Lower lobe of right lung (tissue), 2 donors: ENCODE results near the gene PIEZO2. TPM values are rescaled to one million over a fixed set of nuclear protein-coding genes. Genes with fewer than 3 reads are reported as not detected.

Experiments
- ATAC-seq, 2 donors: fragments of 200-7000 bp; cut with Tn5 transposase; one replicate each; pipeline ENCODE4 v1.9.1; 2020 to 2022; ENCODE audit warnings: mild to moderate bottlenecking in 2 of 2, moderate library complexity in 2 of 2
- DNase-seq: peaks from one replicate; pipeline ENCODE4 v3.0.0-alpha.2; 2020
- H3K27ac ChIP-seq: fragments of 200-600 bp; one replicate; pipeline ENCODE4 v1.8.0; 2022
- H3K27me3 ChIP-seq: fragments of 200-600 bp; one replicate; pipeline ENCODE4 v1.8.0; 2022; ENCODE audit warnings: low read depth
- H3K36me3 ChIP-seq: fragments of 200-600 bp; one replicate; pipeline ENCODE4 v1.8.0; 2022; ENCODE audit warnings: mild to moderate bottlenecking
- H3K4me1 ChIP-seq: fragments of 200-600 bp; one replicate; pipeline ENCODE4 v1.8.0; 2022
- H3K4me3 ChIP-seq: fragments of 200-600 bp; one replicate; pipeline ENCODE4 v1.8.0; 2022; ENCODE audit warnings: mild to moderate bottlenecking
- H3K9me3 ChIP-seq: fragments of 200-600 bp; one replicate; pipeline ENCODE4 v1.8.0; 2022
- intact Hi-C: fragments of 100-400 bp; cut with DNase I; formaldehyde crosslinking; loops from one replicate; pipeline ENCODE4 v1.11.0; 2022
- total RNA-seq: library from RNA; stranded (reverse); fragmentation: NEBNext Ultra II Directional; extraction: Animal tissue kit (Norgen Biotek cat#: 25700); gene quantifications from one replicate; pipeline ENCODE4 v1.2.1, GENCODE V29; 2021
- TF ChIP-seq, protein P1 (sequence below): fragments of 200-600 bp; IDR thresholded peaks from one replicate; pipeline ENCODE4 v1.8.0; 2022; ENCODE audit warnings: antibody characterized with exemption, mild to moderate bottlenecking
- donor health status: DM: no; HTN: yes; CAD: no; lungs with severe emphysema.

Gene PIEZO2
- total RNA-seq, 1 donor from 2014 or later: 11.1 TPM

- Histone ChIP-seq H3K27ac (no peak overlapping the region), H3K4me3 (no peak overlapping the region), H3K27me3 (no peaks in the 10 kb centered on the region), H3K9me3 (no peaks in the 10 kb centered on the region), H3K36me3 (no peaks in the 10 kb centered on the region), H3K4me1 (no peaks in the 10 kb centered on the region)
- TF ChIP-seq, protein P1, sequence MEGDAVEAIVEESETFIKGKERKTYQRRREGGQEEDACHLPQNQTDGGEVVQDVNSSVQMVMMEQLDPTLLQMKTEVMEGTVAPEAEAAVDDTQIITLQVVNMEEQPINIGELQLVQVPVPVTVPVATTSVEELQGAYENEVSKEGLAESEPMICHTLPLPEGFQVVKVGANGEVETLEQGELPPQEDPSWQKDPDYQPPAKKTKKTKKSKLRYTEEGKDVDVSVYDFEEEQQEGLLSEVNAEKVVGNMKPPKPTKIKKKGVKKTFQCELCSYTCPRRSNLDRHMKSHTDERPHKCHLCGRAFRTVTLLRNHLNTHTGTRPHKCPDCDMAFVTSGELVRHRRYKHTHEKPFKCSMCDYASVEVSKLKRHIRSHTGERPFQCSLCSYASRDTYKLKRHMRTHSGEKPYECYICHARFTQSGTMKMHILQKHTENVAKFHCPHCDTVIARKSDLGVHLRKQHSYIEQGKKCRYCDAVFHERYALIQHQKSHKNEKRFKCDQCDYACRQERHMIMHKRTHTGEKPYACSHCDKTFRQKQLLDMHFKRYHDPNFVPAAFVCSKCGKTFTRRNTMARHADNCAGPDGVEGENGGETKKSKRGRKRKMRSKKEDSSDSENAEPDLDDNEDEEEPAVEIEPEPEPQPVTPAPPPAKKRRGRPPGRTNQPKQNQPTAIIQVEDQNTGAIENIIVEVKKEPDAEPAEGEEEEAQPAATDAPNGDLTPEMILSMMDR: no peak
- DNase-seq: no peak
- no peak for ATAC-seq
- intact Hi-C loops: no loop called here
Measured at GRCh38 chr18:10877987-10878386, 271.4 kb downstream of the PIEZO2 start.

GRCh38 chr18:10875811-10876210 lies 273.6 kb downstream of the PIEZO2 start:
- H3K27me3 ChIP-seq: no peaks in the 10 kb centered on the region
- no peak overlapping the region for H3K4me3 ChIP-seq
- no peak overlapping the region for H3K27ac ChIP-seq
- intact Hi-C loops: no loop called here
- H3K4me1 ChIP-seq: no peaks in the 10 kb centered on the region
- DNase-seq (no peak), ATAC-seq (no peak)
- no peaks in the 10 kb centered on the region for H3K36me3 ChIP-seq
- H3K9me3 ChIP-seq: no peaks in the 10 kb centered on the region
- TF ChIP-seq, protein P1: no peak

- ATAC-seq (no peak), DNase-seq (no peak)
- TF ChIP-seq, protein P1: no peak
- no peaks in the 10 kb centered on the region for H3K4me1 ChIP-seq
- no peaks in the 10 kb centered on the region for H3K9me3 ChIP-seq
- H3K27me3 ChIP-seq: no peaks in the 10 kb centered on the region
- intact Hi-C loops: no loop called here
- no peak overlapping the region for H3K27ac ChIP-seq
- H3K4me3 ChIP-seq: no peak overlapping the region
- H3K36me3 ChIP-seq: no peaks in the 10 kb centered on the region
Measured at GRCh38 chr18:10872304-10872703, 277.1 kb downstream of the PIEZO2 start.

DNA sequence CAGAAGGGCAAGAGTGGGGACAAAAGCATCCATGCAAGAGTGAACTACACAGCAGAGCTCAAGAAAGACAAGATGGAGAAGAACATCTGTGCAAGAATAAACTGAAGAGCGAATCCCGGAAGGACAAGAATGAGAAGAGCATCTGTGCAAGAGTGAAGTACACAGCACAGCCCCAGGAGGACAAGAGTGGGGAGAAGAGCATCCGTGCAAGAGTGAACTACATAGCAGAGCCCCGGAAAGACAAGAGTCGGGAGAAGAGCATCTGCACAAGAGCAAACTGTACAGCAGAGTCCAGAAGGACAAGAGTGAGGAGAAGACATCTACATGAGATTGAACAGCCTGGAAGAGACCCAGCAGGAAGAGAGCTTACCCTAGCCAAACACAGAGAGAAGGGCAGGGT lies 284.6 kb downstream of the PIEZO2 start:
- DNase-seq: no peak
- H3K27me3 ChIP-seq: no peaks in the 10 kb centered on the region
- no peaks in the 10 kb centered on the region for H3K36me3 ChIP-seq
- ATAC-seq: no peak
- H3K4me3 ChIP-seq: no peak overlapping the region
- TF ChIP-seq, protein P1: no peak
- H3K4me1 ChIP-seq: no peaks in the 10 kb centered on the region
- H3K27ac ChIP-seq: no peak overlapping the region
- H3K9me3 ChIP-seq: no peaks in the 10 kb centered on the region
- intact Hi-C loops: no loop called here

DNA sequence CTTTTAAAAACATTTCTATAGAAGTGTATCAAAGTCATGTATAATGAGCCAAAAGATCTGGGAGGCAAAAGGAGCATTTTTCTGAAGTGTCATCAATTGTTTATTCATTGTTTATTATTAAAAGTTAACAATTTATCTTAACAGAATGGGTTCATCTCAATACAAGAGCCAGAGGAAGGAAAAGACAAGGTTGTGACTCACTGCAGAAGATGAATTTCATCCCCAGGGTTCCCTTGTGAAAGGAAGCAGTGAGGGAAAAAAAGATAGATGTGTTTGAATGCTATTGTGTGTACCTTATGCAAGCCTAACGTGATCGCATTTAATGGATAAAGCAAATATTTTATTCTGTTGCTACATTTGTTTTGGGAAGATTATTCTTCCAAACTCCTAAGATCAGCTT lies 286.3 kb downstream of the PIEZO2 start:
- ATAC-seq (no peak), DNase-seq (no peak)
- no peaks in the 10 kb centered on the region for H3K4me1 ChIP-seq
- H3K4me3 ChIP-seq: no peak overlapping the region
- H3K27me3 ChIP-seq: no peaks in the 10 kb centered on the region
- H3K36me3 ChIP-seq: no peaks in the 10 kb centered on the region
- TF ChIP-seq, protein P1: no peak
- H3K27ac ChIP-seq: no peak overlapping the region
- intact Hi-C loops: no loop called here
- no peaks in the 10 kb centered on the region for H3K9me3 ChIP-seq

DNA sequence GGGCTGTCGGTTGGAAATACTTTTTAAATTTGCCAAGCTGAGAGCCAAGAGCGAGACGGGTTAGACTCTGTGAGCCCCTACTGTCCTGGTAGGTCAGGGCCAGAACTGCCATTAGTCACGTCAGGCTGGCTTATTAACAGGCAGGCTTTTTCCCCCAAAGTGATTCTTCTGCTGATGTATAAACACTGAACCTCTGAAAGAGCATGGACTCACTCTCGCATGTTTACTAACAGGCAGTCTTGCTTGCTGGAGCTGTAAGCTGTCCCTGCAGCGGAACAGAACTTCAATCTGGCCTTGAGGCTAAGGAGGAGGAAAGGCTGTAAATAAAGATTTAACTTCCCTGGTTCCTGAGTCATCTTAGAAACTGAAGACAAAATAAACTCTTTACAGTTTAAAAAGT lies 288.4 kb downstream of the PIEZO2 start:
- DNase-seq (no peak), ATAC-seq (no peak)
- Histone ChIP-seq H3K4me3 (no peak overlapping the region), H3K9me3 (no peaks in the 10 kb centered on the region), H3K27ac (no peak overlapping the region), H3K4me1 (no peaks in the 10 kb centered on the region), H3K36me3 (no peaks in the 10 kb centered on the region), H3K27me3 (no peaks in the 10 kb centered on the region)
- intact Hi-C loops: no loop called here
- TF ChIP-seq, protein P1: no peak
